Measurements from ENCODE around the gene RIMKLB. TPM values are rescaled to one million over a fixed set of nuclear protein-coding genes. Genes with fewer than 3 reads are reported as not detected.
"Not testable (repeated sequence)": the region's sequence is repeated elsewhere in the genome, so short reads cannot be mapped to it uniquely, and the experiment has no call there.

Gene RIMKLB
- total RNA-seq, 1 experiment from 2014 or later = 87.7 TPM

DNA sequence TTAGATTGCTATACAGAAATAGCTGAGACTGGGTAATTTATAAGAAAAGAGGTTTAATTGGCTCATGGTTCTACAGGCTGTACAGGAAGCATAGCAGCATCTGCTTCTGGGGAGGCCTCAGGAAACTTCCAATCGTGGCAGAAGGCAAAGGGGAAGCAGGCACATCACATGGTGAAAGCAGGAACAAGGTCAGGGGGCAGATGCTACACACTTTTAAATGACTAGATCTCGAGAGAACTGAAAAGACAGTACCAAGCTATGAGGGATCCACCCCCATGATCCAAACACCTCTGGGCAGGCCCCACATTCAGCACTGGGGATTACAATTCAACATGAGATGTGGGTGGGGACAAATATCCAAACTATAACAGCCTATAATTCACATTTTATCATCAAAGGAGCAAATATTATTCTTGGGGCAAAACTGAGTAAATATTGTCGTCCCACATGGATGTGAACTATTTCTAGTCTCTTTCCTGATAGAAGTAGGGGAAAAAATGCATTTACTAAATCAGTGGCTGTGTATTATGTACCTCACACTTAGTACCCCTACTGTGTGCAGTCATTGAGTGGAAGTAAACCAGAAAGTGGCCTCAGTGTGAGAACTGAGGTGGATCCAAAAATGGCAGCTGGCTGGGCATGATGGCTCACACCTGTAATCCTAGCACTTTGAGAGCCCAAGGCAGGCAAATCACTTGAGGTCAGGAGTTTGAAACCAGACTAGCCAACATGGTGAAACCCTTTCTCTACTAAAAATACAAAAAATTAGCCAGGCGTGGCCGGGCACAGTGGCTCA is 99.2 kb downstream of the RIMKLB start:
- Mint-ChIP-seq H3K36me3 (ENCODE audit: insufficient read depth in 1 of 3, low read depth in 3 of 3) (peaks cover 53 to 65% (median 58%) of the 10 kb centered on the region in 3 experiments), H3K27ac (peak overlapping the region; percentile 7 to 89 (median 75); a peak in 5 of 7 replicates)
- peaks cover 5% of the 10 kb centered on the region for H3K9me3 ChIP-seq (ENCODE audit: control insufficient read depth, low read depth, low read length)

DNA sequence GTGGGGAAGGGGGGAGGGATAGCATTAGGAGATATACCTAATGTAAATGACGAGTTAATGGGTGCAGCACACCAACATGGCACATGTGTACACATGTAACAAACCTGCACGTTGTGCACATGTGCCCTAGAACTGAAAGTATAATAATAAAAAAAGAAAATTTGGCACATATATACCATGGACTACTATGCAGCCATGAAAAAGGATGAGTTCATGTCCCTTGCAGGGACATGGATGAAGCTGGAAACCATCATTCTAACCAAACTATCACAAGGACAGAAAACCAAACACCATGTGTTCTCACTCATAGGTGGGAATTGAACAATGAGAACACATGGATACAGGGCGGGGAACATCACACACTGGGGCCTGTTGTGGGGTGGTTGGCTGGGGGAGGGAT is 103.4 kb downstream of the RIMKLB start:
- H2BK20ac ChIP-seq (ENCODE audit: low read depth, low read length, poor library complexity, severe bottlenecking); H2AK5ac ChIP-seq (ENCODE audit: insufficient read length, low read length); H3K27ac ChIP-seq (ENCODE audit: insufficient read length, low read depth, low read length); H3K9me3 ChIP-seq (ENCODE audit: control insufficient read depth, low read depth, low read length); H3K9ac ChIP-seq (ENCODE audit: extremely low read depth, insufficient read length, low read length); DNase-seq; H2BK15ac ChIP-seq (ENCODE audit: low read depth, low read length); H2BK120ac ChIP-seq (ENCODE audit: low read depth, low read length, poor library complexity, severe bottlenecking); H3K79me2 ChIP-seq (ENCODE audit: insufficient read depth, low read length); H3K14ac ChIP-seq (ENCODE audit: insufficient read depth, low read length); H3K18ac ChIP-seq (ENCODE audit: insufficient read length, low read depth, low read length); H2BK12ac ChIP-seq (ENCODE audit: insufficient read length, low read depth, low read length); H3K56ac ChIP-seq (ENCODE audit: insufficient read length, low read depth, low read length); H3K4me1 ChIP-seq (ENCODE audit: insufficient read depth, low read length); H4K8ac ChIP-seq (replicated peaks; ENCODE audit: insufficient read length, low read depth, low read length); H4K91ac ChIP-seq (ENCODE audit: insufficient read length, low read depth, low read length); H3K79me1 ChIP-seq (ENCODE audit: insufficient read depth, low read depth, low read length, poor library complexity, severe bottlenecking); H3K27me3 ChIP-seq (ENCODE audit: insufficient read depth, low read length); H3K23me2 ChIP-seq (ENCODE audit: insufficient read length, low read depth, low read length, poor library complexity, severe bottlenecking); H3K23ac ChIP-seq (ENCODE audit: insufficient read length, low read depth, low read length); H3K27me3 Mint-ChIP-seq (ENCODE audit: low read depth); H3T11ph ChIP-seq (ENCODE audit: low read length); H2AFZ ChIP-seq (ENCODE audit: low read length); H3K4ac ChIP-seq (ENCODE audit: low read depth, low read length); H4K5ac ChIP-seq (ENCODE audit: insufficient read length, low read depth, low read length); H2BK5ac ChIP-seq (ENCODE audit: insufficient read length, low read length); H3K27ac Mint-ChIP-seq; H3K4me3 Mint-ChIP-seq; H3K4me2 ChIP-seq (ENCODE audit: insufficient read depth, insufficient read length, low read length); H4K20me1 ChIP-seq (ENCODE audit: control insufficient read depth, insufficient read depth, insufficient read length): not testable (repeated sequence)
- WGBS (ENCODE audit: extremely low coverage, insufficient read length, low lambda C conversion rate) = no CpG with 5 or more reads among the region's 3 CpGs
- Mint-ChIP-seq H3K36me3 (ENCODE audit: insufficient read depth in 1 of 3, low read depth in 3 of 3) (peaks cover 23 to 35% (median 30%) of the 10 kb centered on the region in 3 experiments), H3K4me1 (peaks cover 14 to 20% of the 10 kb centered on the region in 2 experiments), H3K9me3 (peaks cover 32 to 51% of the 10 kb centered on the region in 2 experiments)

More for the DNA sequence above, 99.2 kb downstream of the RIMKLB start:
- Histone ChIP-seq H3K14ac (ENCODE audit: insufficient read depth, low read length) (no peak overlapping the region), H3K18ac (ENCODE audit: insufficient read length, low read depth, low read length) (no peak overlapping the region), H2AK5ac (ENCODE audit: insufficient read length, low read length) (no peak overlapping the region), H4K20me1 (ENCODE audit: control insufficient read depth, insufficient read depth, insufficient read length) (no peaks in the 10 kb centered on the region), H3K79me1 (ENCODE audit: insufficient read depth, low read depth, low read length, poor library complexity, severe bottlenecking) (no peaks in the 10 kb centered on the region), H2BK20ac (ENCODE audit: low read depth, low read length, poor library complexity, severe bottlenecking) (no peak overlapping the region), H3T11ph (ENCODE audit: low read length) (no peak overlapping the region), H3K23me2 (ENCODE audit: insufficient read length, low read depth, low read length, poor library complexity, severe bottlenecking) (no peaks in the 10 kb centered on the region), H2BK120ac (ENCODE audit: low read depth, low read length, poor library complexity, severe bottlenecking) (no peak overlapping the region), H2BK12ac (ENCODE audit: insufficient read length, low read depth, low read length) (no peak overlapping the region), H3K4me1 (ENCODE audit: insufficient read depth, low read length) (no peaks in the 10 kb centered on the region), H2BK5ac (ENCODE audit: insufficient read length, low read length) (no peak overlapping the region), H3K27me3 (ENCODE audit: insufficient read depth, low read length) (no peaks in the 10 kb centered on the region), H3K79me2 (ENCODE audit: insufficient read depth, low read length) (no peaks in the 10 kb centered on the region; the same call in 1 of the 2 replicates), H2AFZ (ENCODE audit: low read length) (no peak overlapping the region), H3K4me2 (ENCODE audit: insufficient read depth, insufficient read length, low read length) (no peak overlapping the region), H3K27ac (ENCODE audit: insufficient read length, low read depth, low read length) (peak overlapping the region; percentile 71), H4K91ac (ENCODE audit: insufficient read length, low read depth, low read length) (no peak overlapping the region), H3K4ac (ENCODE audit: low read depth, low read length) (no peak overlapping the region), H4K5ac (ENCODE audit: insufficient read length, low read depth, low read length) (no peak overlapping the region), H2BK15ac (ENCODE audit: low read depth, low read length) (no peak overlapping the region), H3K23ac (ENCODE audit: insufficient read length, low read depth, low read length) (no peak overlapping the region), H3K9ac (ENCODE audit: extremely low read depth, insufficient read length, low read length) (no peak overlapping the region), H4K8ac (replicated peaks; ENCODE audit: insufficient read length, low read depth, low read length) (no peak overlapping the region), H3K56ac (ENCODE audit: insufficient read length, low read depth, low read length) (no peak overlapping the region)
- peak; percentile 40 for DNase-seq
- H3K27me3 Mint-ChIP-seq (ENCODE audit: low read depth) = no peaks in the 10 kb centered on the region; the same call in 1 of the 2 replicates
- H3K9me3 Mint-ChIP-seq = peaks cover 58 to 75% of the 10 kb centered on the region in 2 experiments
- WGBS (ENCODE audit: extremely low coverage, insufficient read length, low lambda C conversion rate) = no CpG with 5 or more reads among the region's 5 CpGs
- TF ChIP-seq, protein P1, sequence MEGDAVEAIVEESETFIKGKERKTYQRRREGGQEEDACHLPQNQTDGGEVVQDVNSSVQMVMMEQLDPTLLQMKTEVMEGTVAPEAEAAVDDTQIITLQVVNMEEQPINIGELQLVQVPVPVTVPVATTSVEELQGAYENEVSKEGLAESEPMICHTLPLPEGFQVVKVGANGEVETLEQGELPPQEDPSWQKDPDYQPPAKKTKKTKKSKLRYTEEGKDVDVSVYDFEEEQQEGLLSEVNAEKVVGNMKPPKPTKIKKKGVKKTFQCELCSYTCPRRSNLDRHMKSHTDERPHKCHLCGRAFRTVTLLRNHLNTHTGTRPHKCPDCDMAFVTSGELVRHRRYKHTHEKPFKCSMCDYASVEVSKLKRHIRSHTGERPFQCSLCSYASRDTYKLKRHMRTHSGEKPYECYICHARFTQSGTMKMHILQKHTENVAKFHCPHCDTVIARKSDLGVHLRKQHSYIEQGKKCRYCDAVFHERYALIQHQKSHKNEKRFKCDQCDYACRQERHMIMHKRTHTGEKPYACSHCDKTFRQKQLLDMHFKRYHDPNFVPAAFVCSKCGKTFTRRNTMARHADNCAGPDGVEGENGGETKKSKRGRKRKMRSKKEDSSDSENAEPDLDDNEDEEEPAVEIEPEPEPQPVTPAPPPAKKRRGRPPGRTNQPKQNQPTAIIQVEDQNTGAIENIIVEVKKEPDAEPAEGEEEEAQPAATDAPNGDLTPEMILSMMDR (conservative IDR thresholded peaks at IDR 0.05) = no peak
- peaks cover 2 to 6% of the 10 kb centered on the region in 2 experiments; a peak in 3 of 4 replicates for H3K4me1 Mint-ChIP-seq
- H3K4me3 Mint-ChIP-seq = no peak overlapping the region

Measured in H9 (cell line).